Calu3 (cell line): ENCODE measurements around the gene TRPM6. TPM values are rescaled to one million over a fixed set of nuclear protein-coding genes. Genes with fewer than 3 reads are reported as not detected.
"Not testable (repeated sequence)": the region's sequence is repeated elsewhere in the genome, so short reads cannot be mapped to it uniquely, and the experiment has no call there.

Source experiments
- BruUV-seq: library from RNA; stranded (reverse); fragments of 400-500 nt; replicated peaks from 2 replicates; lab custom pipeline; 2021; lab: Mats Ljungman, UMichigan
- CTCF ChIA-PET: fragments of 300-600 bp; sonication (Branson Sonifier 250); formaldehyde crosslinking; loops from one replicate; lab custom pipeline; 2022; ENCODE audit warnings: antibody characterized with exemption; lab: Charles Lee
- DNase-seq: peaks from one replicate; pipeline ENCODE4 v3.0.0; 2022
- H3K27ac Mint-ChIP-seq: one replicate; pipeline ENCODE4 v1.8.0; 2022; ENCODE audit warnings: mixed read lengths; ENCODE audit not compliant: unreplicated experiment
- H3K27me3 Mint-ChIP-seq: one replicate; pipeline ENCODE4 v1.8.0; 2022; ENCODE audit warnings: mixed read lengths; ENCODE audit not compliant: unreplicated experiment
- H3K36me3 Mint-ChIP-seq: one replicate; pipeline ENCODE4 v1.8.0; 2022; ENCODE audit warnings: mild to moderate bottlenecking, moderate library complexity, mixed read lengths; ENCODE audit not compliant: insufficient read depth, unreplicated experiment
- H3K4me1 Mint-ChIP-seq: one replicate; pipeline ENCODE4 v1.8.0; 2022; ENCODE audit warnings: mild to moderate bottlenecking, low read depth, mixed read lengths; ENCODE audit not compliant: unreplicated experiment
- H3K4me3 Mint-ChIP-seq: one replicate; pipeline ENCODE4 v1.8.0; 2022; ENCODE audit warnings: mild to moderate bottlenecking, low read depth, moderate library complexity, mixed read lengths; ENCODE audit not compliant: unreplicated experiment
- H3K9me3 Mint-ChIP-seq: one replicate; pipeline ENCODE4 v1.8.0; 2022; ENCODE audit warnings: low read depth, mixed read lengths; ENCODE audit not compliant: unreplicated experiment
- intact Hi-C: fragments of 100-400 bp; cut with micrococcal nuclease; formaldehyde crosslinking; loops from one replicate; pipeline ENCODE4 v1.10.0; 2022; ENCODE audit not compliant: unreplicated experiment
- total RNA-seq: library from RNA; stranded (reverse); gene quantifications from 2 replicates; pipeline ENCODE4 v1.2.3, GENCODE V29; 2022
- TF ChIP-seq, protein P1 (sequence below): fragments of 200-600 bp; IDR thresholded peaks from one replicate; pipeline ENCODE4 v1.8.0; 2022; ENCODE audit warnings: antibody characterized with exemption; ENCODE audit not compliant: unreplicated experiment

Gene TRPM6
- total RNA-seq, 1 experiment from 2014 or later = not detected

GRCh38 chr9:74861773-74862474 lies 25.8 kb downstream of the TRPM6 start:
- H3K4me3 Mint-ChIP-seq = no peak overlapping the region
- TF ChIP-seq, protein P1, sequence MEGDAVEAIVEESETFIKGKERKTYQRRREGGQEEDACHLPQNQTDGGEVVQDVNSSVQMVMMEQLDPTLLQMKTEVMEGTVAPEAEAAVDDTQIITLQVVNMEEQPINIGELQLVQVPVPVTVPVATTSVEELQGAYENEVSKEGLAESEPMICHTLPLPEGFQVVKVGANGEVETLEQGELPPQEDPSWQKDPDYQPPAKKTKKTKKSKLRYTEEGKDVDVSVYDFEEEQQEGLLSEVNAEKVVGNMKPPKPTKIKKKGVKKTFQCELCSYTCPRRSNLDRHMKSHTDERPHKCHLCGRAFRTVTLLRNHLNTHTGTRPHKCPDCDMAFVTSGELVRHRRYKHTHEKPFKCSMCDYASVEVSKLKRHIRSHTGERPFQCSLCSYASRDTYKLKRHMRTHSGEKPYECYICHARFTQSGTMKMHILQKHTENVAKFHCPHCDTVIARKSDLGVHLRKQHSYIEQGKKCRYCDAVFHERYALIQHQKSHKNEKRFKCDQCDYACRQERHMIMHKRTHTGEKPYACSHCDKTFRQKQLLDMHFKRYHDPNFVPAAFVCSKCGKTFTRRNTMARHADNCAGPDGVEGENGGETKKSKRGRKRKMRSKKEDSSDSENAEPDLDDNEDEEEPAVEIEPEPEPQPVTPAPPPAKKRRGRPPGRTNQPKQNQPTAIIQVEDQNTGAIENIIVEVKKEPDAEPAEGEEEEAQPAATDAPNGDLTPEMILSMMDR = no peak
- H3K9me3 Mint-ChIP-seq = no peaks in the 10 kb centered on the region
- no peaks in the 10 kb centered on the region for H3K36me3 Mint-ChIP-seq
- DNase-seq = no peak
- H3K4me1 Mint-ChIP-seq = no peaks in the 10 kb centered on the region
- CTCF ChIA-PET = interaction anchor here (0.6 kb wide), 2 partner anchors 1257 to 1592 kb away, joined by 3 to 4 read pairs; no protein-coding TSS in a partner anchor
- intact Hi-C loops = no loop called here
- no peaks in the 10 kb centered on the region for H3K27me3 Mint-ChIP-seq
- no peak overlapping the region for H3K27ac Mint-ChIP-seq
- BruUV-seq = no TSS peak

GRCh38 chr9:74861071-74861470 lies 26.6 kb downstream of the TRPM6 start:
- TF ChIP-seq, protein P1 = no peak
- Mint-ChIP-seq H3K36me3 (no peaks in the 10 kb centered on the region), H3K27me3 (no peaks in the 10 kb centered on the region), H3K9me3 (no peaks in the 10 kb centered on the region), H3K27ac (no peak overlapping the region), H3K4me1 (no peaks in the 10 kb centered on the region), H3K4me3 (no peak overlapping the region)
- intact Hi-C loops = no loop called here
- CTCF ChIA-PET = no interaction called here
- DNase-seq = no peak
- BruUV-seq = no TSS peak

DNA sequence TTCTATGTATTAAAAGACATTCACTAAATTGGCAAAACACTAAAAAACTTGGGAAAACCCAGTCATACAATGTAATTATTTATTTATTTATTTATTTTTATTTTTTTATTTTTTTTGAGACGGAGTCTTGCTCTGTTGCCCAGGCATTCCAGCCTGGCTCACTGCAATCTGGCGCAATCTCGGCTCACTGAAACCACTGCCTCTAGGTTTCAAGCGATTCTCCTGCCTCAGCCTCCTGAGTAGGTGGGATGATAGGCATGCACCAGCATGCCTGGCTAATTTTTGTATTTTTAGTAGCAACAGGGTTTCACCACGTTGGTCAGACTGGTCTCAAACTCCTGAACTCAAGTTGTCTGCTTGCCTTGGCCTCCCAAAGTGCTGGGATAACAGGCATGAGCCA lies 27.5 kb downstream of the TRPM6 start:
- H3K4me3 Mint-ChIP-seq, CTCF ChIA-PET, BruUV-seq, H3K27me3 Mint-ChIP-seq, H3K27ac Mint-ChIP-seq, H3K4me1 Mint-ChIP-seq, DNase-seq, H3K9me3 Mint-ChIP-seq, intact Hi-C loops, H3K36me3 Mint-ChIP-seq: not testable (repeated sequence)

DNA sequence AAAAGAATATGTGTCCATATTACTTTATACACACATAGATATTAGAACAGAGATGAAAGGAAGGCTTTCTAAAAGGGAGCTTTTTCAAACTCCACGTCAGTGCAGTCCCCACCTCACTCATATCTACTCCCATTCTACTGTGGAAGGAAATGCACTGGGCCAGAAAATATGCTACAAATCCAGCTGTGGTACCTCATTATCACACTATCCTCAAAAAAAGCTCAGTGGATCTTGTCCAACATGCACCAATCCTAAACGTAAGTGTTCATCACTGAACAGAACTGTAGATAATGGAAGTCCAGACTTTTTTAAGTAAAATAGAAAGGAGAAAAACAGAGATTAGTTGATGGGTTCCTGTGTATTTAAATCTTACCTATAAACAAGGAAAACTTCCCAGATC lies 27.9 kb downstream of the TRPM6 start:
- Mint-ChIP-seq H3K36me3 (no peaks in the 10 kb centered on the region), H3K4me1 (no peaks in the 10 kb centered on the region), H3K27ac (no peak overlapping the region), H3K4me3 (no peak overlapping the region), H3K9me3 (no peaks in the 10 kb centered on the region), H3K27me3 (no peaks in the 10 kb centered on the region)
- TF ChIP-seq, protein P1 = no peak
- CTCF ChIA-PET = no interaction called here
- BruUV-seq = no TSS peak
- intact Hi-C loops = no loop called here
- no peak for DNase-seq

- Mint-ChIP-seq H3K27ac (no peak overlapping the region), H3K4me1 (no peaks in the 10 kb centered on the region), H3K27me3 (no peaks in the 10 kb centered on the region), H3K4me3 (no peak overlapping the region), H3K9me3 (no peaks in the 10 kb centered on the region), H3K36me3 (no peaks in the 10 kb centered on the region)
- intact Hi-C loops = no loop called here
- BruUV-seq = no TSS peak
- CTCF ChIA-PET = no interaction called here
- TF ChIP-seq, protein P1 = no peak
- no peak for DNase-seq
These were observed 28.8 kb downstream of the TRPM6 start for GRCh38 chr9:74858751-74859414.
